K562 (cell line): Measurements from ENCODE around the gene DAB1.

ENCODE experiments used
- CTCF ChIP-seq, 3 experiments: IDR thresholded peaks in 2 of 3; conservative IDR thresholded peaks in 1 of 3; 2 replicates each; pipeline ENCODE4 v1.5.1; 2011 to 2012; ENCODE audit warnings: low read length in 3 of 3, mild to moderate bottlenecking in 3 of 3, control low read depth in 2 of 3, improper control_type of control experiment in 1 of 3, inconsistent platforms in 1 of 3, low read depth in 1 of 3, mixed read lengths in 1 of 3, moderate library complexity in 1 of 3; ENCODE audit not compliant: insufficient read depth in 2 of 3
- ELF2 ChIP-seq: fragments of 250-450 bp; sonication (Bioruptor Pico); IDR thresholded peaks from 2 replicates; pipeline ENCODE4 v1.5.0; 2021; ENCODE audit warnings: mild to moderate bottlenecking
- HMG20A ChIP-seq: fragments of 450-650 bp; formaldehyde crosslinking; conservative IDR thresholded peaks from 2 replicates; pipeline ENCODE4 v1.4.0; 2020; ENCODE audit warnings: mild to moderate bottlenecking, mixed read lengths
- MAX ChIP-seq: sonication (generic); formaldehyde crosslinking; IDR thresholded peaks from 2 replicates; pipeline ENCODE4 v1.9.0; 2022; ENCODE audit warnings: mild to moderate bottlenecking, missing genetic modification reagents
- MEF2A ChIP-seq: IDR thresholded peaks from 2 replicates; pipeline ENCODE4 v1.6.1; 2011; ENCODE audit warnings: low read depth, mild to moderate bottlenecking, low read length, moderate library complexity; ENCODE audit not compliant: control insufficient read depth
- MGA ChIP-seq: fragments of 450-650 bp; IDR thresholded peaks from 2 replicates; pipeline ENCODE4 v1.6.1; 2016; ENCODE audit warnings: mild to moderate bottlenecking, moderate library complexity
- NONO ChIP-seq, 2 experiments: fragments of 200-400 bp in 1 of 2; fragments of 450-650 bp in 1 of 2; formaldehyde crosslinking in 1 of 2; IDR thresholded peaks; 2 replicates each; pipeline ENCODE4 v1.6.1; 2017; ENCODE audit warnings: low read depth in 2 of 2, mild to moderate bottlenecking in 2 of 2, moderate library complexity in 2 of 2, low read length in 1 of 2
- POLR2A ChIP-seq: fragments of 450-650 bp; conservative IDR thresholded peaks from 2 replicates; pipeline ENCODE4 v1.6.1; 2016
- U2AF2 ChIP-seq: fragments of 200-400 bp; formaldehyde crosslinking; optimal IDR thresholded peaks from 2 replicates; pipeline ENCODE3; 2017; ENCODE audit warnings: low read depth, mild to moderate bottlenecking, low read length
- XRCC4 ChIP-seq: IDR thresholded peaks from one replicate; pipeline ENCODE4 v1.6.1; 2011; ENCODE audit not compliant: insufficient read depth, insufficient read length; ENCODE audit errors: extremely low read depth
- ZBTB1 ChIP-seq: sonication (generic); formaldehyde crosslinking; IDR thresholded peaks from 2 replicates; pipeline ENCODE4 v1.8.1; 2023; ENCODE audit warnings: missing genetic modification reagents, low read depth, mild to moderate bottlenecking, borderline replicate concordance
- ZNF12 ChIP-seq: sonication (generic); formaldehyde crosslinking; IDR thresholded peaks from 2 replicates; pipeline ENCODE4 v1.4.0; 2020; ENCODE audit warnings: mild to moderate bottlenecking, missing genetic modification reagents

- TF ChIP-seq NONO (IDR thresholded peaks at IDR 0.05; ENCODE audit: low read depth in 2 of 2, low read length in 1 of 2) (no peak), MAX (CRISPR knock-in tag) (no peak), ELF2 (no peak), XRCC4 (no peak), MGA (no peak), U2AF2 (no peak), ZNF12 (CRISPR knock-in tag) (no peak), MEF2A (no peak), HMG20A (CRISPR knock-in tag) (no peak), ZBTB1 (CRISPR knock-in tag) (no peak), CTCF (IDR thresholded peaks at IDR 0.05 in 2 of 3, conservative IDR thresholded peaks at IDR 0.05 in 1 of 3; ENCODE audit: insufficient read depth in 2 of 3, low read depth in 1 of 3, low read length in 3 of 3) (no peak), POLR2A (no peak)
These were observed 2.1 kb downstream of the DAB1 start for GRCh38 chr1:57421806-57422205.
